GM23338 (cell line): Measurements from ENCODE around the gene ANO4.

Source experiments
- CREB1 ChIP-seq: fragments of 250-450 bp; sonication (Bioruptor Pico); IDR thresholded peaks from 2 replicates; pipeline ENCODE4 v1.5.0; 2020; ENCODE audit warnings: low read depth, mild to moderate bottlenecking, moderate library complexity
- CTCF ChIP-seq, 2 experiments: fragments of 200-600 bp in 1 of 2; sonication (generic) in 1 of 2; conservative IDR thresholded peaks; 2 replicates each; pipeline versions ENCODE4 v1.5.1 to v1.6.1; 2016 to 2017; ENCODE audit warnings: antibody characterized with exemption in 2 of 2, low read depth in 2 of 2, mild to moderate bottlenecking in 2 of 2, moderate library complexity in 1 of 2
- ETS1 ChIP-seq: IDR thresholded peaks from 2 replicates; pipeline ENCODE4 v1.6.1; 2016; ENCODE audit warnings: antibody characterized with exemption
- EZH2 ChIP-seq: fragments of 200-600 bp; sonication (generic); IDR thresholded peaks from one replicate; pipeline ENCODE4 v1.8.0; 2017; ENCODE audit warnings: antibody characterized with exemption, mild to moderate bottlenecking, low read depth; ENCODE audit not compliant: unreplicated experiment
- EZH2phosphoT487 ChIP-seq: fragments of 200-600 bp; sonication (generic); IDR thresholded peaks from one replicate; pipeline ENCODE4 v1.8.1; 2018; ENCODE audit warnings: antibody characterized with exemption; ENCODE audit not compliant: unreplicated experiment
- JUNB ChIP-seq: IDR thresholded peaks from one replicate; pipeline ENCODE4 v1.6.1; 2016; ENCODE audit warnings: antibody characterized with exemption; ENCODE audit not compliant: unreplicated experiment
- NANOG ChIP-seq: IDR thresholded peaks from 2 replicates; pipeline ENCODE4 v1.6.1; 2016; ENCODE audit warnings: antibody characterized with exemption, borderline replicate concordance
- POLR2AphosphoS5 ChIP-seq: IDR thresholded peaks from 2 replicates; pipeline ENCODE4 v1.6.1; 2016; ENCODE audit warnings: antibody characterized with exemption, low read depth
- STAT1 ChIP-seq: IDR thresholded peaks from one replicate; pipeline ENCODE4 v1.6.1; 2016; ENCODE audit warnings: antibody characterized with exemption; ENCODE audit not compliant: unreplicated experiment
- ZNF114 ChIP-seq: fragments of 250-450 bp; sonication (Bioruptor Pico); IDR thresholded peaks from 2 replicates; pipeline ENCODE4 v1.5.0; 2020; ENCODE audit warnings: mild to moderate bottlenecking, moderate library complexity
- TF ChIP-seq, protein P1 (sequence below): fragments of 250-450 bp; sonication (Bioruptor Pico); IDR thresholded peaks from 2 replicates; pipeline ENCODE4 v1.5.0; 2020; ENCODE audit warnings: mild to moderate bottlenecking, moderate library complexity
- TF ChIP-seq, protein P2 (sequence below): IDR thresholded peaks from one replicate; pipeline ENCODE4 v1.6.1; 2018; ENCODE audit warnings: antibody characterized with exemption; ENCODE audit not compliant: unreplicated experiment

GRCh38 chr12:100808777-100809176, 14.2 kb downstream of the ANO4 start:
- TF ChIP-seq CTCF (conservative IDR thresholded peaks at IDR 0.05; ENCODE audit: low read depth in 2 of 2) (no peak), EZH2 (no peak), EZH2phosphoT487 (no peak), POLR2AphosphoS5 (no peak), CREB1 (no peak), JUNB (no peak), ETS1 (no peak), NANOG (no peak), STAT1 (no peak), ZNF114 (CRISPR knock-in tag) (no peak)
- TF ChIP-seq, protein P1, sequence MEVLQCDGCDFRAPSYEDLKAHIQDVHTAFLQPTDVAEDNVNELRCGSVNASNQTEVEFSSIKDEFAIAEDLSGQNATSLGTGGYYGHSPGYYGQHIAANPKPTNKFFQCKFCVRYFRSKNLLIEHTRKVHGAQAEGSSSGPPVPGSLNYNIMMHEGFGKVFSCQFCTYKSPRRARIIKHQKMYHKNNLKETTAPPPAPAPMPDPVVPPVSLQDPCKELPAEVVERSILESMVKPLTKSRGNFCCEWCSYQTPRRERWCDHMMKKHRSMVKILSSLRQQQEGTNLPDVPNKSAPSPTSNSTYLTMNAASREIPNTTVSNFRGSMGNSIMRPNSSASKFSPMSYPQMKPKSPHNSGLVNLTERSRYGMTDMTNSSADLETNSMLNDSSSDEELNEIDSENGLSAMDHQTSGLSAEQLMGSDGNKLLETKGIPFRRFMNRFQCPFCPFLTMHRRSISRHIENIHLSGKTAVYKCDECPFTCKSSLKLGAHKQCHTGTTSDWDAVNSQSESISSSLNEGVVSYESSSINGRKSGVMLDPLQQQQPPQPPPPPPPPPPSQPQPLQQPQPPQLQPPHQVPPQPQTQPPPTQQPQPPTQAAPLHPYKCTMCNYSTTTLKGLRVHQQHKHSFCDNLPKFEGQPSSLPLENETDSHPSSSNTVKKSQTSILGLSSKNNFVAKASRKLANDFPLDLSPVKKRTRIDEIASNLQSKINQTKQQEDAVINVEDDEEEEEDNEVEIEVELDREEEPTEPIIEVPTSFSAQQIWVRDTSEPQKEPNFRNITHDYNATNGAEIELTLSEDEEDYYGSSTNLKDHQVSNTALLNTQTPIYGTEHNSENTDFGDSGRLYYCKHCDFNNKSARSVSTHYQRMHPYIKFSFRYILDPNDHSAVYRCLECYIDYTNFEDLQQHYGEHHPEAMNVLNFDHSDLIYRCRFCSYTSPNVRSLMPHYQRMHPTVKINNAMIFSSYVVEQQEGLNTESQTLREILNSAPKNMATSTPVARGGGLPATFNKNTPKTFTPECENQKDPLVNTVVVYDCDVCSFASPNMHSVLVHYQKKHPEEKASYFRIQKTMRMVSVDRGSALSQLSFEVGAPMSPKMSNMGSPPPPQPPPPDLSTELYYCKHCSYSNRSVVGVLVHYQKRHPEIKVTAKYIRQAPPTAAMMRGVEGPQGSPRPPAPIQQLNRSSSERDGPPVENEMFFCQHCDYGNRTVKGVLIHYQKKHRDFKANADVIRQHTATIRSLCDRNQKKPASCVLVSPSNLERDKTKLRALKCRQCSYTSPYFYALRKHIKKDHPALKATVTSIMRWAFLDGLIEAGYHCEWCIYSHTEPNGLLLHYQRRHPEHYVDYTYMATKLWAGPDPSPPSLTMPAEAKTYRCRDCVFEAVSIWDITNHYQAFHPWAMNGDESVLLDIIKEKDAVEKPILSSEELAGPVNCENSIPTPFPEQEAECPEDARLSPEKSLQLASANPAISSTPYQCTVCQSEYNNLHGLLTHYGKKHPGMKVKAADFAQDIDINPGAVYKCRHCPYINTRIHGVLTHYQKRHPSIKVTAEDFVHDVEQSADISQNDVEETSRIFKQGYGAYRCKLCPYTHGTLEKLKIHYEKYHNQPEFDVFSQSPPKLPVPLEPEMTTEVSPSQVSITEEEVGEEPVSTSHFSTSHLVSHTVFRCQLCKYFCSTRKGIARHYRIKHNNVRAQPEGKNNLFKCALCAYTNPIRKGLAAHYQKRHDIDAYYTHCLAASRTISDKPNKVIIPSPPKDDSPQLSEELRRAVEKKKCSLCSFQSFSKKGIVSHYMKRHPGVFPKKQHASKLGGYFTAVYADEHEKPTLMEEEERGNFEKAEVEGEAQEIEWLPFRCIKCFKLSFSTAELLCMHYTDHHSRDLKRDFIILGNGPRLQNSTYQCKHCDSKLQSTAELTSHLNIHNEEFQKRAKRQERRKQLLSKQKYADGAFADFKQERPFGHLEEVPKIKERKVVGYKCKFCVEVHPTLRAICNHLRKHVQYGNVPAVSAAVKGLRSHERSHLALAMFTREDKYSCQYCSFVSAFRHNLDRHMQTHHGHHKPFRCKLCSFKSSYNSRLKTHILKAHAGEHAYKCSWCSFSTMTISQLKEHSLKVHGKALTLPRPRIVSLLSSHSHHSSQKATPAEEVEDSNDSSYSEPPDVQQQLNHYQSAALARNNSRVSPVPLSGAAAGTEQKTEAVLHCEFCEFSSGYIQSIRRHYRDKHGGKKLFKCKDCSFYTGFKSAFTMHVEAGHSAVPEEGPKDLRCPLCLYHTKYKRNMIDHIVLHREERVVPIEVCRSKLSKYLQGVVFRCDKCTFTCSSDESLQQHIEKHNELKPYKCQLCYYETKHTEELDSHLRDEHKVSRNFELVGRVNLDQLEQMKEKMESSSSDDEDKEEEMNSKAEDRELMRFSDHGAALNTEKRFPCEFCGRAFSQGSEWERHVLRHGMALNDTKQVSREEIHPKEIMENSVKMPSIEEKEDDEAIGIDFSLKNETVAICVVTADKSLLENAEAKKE (CRISPR knock-in tag), result no peak
- TF ChIP-seq, protein P2, sequence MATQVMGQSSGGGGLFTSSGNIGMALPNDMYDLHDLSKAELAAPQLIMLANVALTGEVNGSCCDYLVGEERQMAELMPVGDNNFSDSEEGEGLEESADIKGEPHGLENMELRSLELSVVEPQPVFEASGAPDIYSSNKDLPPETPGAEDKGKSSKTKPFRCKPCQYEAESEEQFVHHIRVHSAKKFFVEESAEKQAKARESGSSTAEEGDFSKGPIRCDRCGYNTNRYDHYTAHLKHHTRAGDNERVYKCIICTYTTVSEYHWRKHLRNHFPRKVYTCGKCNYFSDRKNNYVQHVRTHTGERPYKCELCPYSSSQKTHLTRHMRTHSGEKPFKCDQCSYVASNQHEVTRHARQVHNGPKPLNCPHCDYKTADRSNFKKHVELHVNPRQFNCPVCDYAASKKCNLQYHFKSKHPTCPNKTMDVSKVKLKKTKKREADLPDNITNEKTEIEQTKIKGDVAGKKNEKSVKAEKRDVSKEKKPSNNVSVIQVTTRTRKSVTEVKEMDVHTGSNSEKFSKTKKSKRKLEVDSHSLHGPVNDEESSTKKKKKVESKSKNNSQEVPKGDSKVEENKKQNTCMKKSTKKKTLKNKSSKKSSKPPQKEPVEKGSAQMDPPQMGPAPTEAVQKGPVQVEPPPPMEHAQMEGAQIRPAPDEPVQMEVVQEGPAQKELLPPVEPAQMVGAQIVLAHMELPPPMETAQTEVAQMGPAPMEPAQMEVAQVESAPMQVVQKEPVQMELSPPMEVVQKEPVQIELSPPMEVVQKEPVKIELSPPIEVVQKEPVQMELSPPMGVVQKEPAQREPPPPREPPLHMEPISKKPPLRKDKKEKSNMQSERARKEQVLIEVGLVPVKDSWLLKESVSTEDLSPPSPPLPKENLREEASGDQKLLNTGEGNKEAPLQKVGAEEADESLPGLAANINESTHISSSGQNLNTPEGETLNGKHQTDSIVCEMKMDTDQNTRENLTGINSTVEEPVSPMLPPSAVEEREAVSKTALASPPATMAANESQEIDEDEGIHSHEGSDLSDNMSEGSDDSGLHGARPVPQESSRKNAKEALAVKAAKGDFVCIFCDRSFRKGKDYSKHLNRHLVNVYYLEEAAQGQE, result no peak
